K562 (cell line): ENCODE data around the gene RPL10A. TPM values are rescaled to one million over a fixed set of nuclear protein-coding genes. Genes with fewer than 3 reads are reported as not detected.

Source experiments
- CBX1 ChIP-seq: sonication (generic); IDR thresholded peaks from 2 replicates; pipeline ENCODE4 v1.6.1; 2016; ENCODE audit warnings: antibody characterized with exemption, low read depth, mild to moderate bottlenecking
- CBX2 ChIP-seq: fragments of 200-600 bp; sonication (generic); IDR thresholded peaks from one replicate; pipeline ENCODE4 v1.6.1; 2012; ENCODE audit warnings: mild to moderate bottlenecking, low read length, inconsistent platforms; ENCODE audit not compliant: insufficient read depth, poor library complexity, severe bottlenecking
- CC2D1A ChIP-seq: fragments of 450-650 bp; IDR thresholded peaks from 2 replicates; pipeline ENCODE4 v1.6.1; 2017; ENCODE audit warnings: mild to moderate bottlenecking
- CEBPG ChIP-seq, 3 experiments: fragments of 200-800 bp in 1 of 3; sonication (Bioruptor generic) in 1 of 3; sonication (generic) in 1 of 3; formaldehyde crosslinking in 1 of 3; IDR thresholded peaks in 2 of 3; conservative IDR thresholded peaks in 1 of 3; 2 replicates each; pipeline versions ENCODE4 v1.6.1 to v1.8.0; 2016 to 2022; ENCODE audit warnings: missing compliant biosample characterization in 2 of 3, missing genetic modification characterization in 2 of 3, mild to moderate bottlenecking in 1 of 3, missing genetic modification reagents in 1 of 3
- COPS2 ChIP-seq: fragments of 450-650 bp; conservative IDR thresholded peaks from 2 replicates; pipeline ENCODE4 v1.6.1; 2016; ENCODE audit warnings: mild to moderate bottlenecking, moderate library complexity
- ETS2 ChIP-seq: IDR thresholded peaks from 2 replicates; pipeline ENCODE4 v1.6.1; 2016; ENCODE audit warnings: borderline replicate concordance, missing genetic modification characterization, mild to moderate bottlenecking, moderate library complexity, missing compliant biosample characterization; ENCODE audit not compliant: poor library complexity, severe bottlenecking
- FOXA3 ChIP-seq, 2 experiments: fragments of 450-650 bp in 1 of 2; sonication (generic) in 1 of 2; formaldehyde crosslinking; IDR thresholded peaks in 1 of 2; conservative IDR thresholded peaks in 1 of 2; 2 replicates each; pipeline versions ENCODE4 v1.4.0 to v1.8.0; 2020 to 2022; ENCODE audit warnings: mild to moderate bottlenecking in 2 of 2, missing genetic modification reagents in 1 of 2
- GTF2E2 ChIP-seq: fragments of 200-800 bp; sonication (Bioruptor generic); IDR thresholded peaks from 2 replicates; pipeline ENCODE4 v1.6.1; 2016; ENCODE audit warnings: missing genetic modification characterization, missing compliant biosample characterization
- KHSRP ChIP-seq: fragments of 450-650 bp; IDR thresholded peaks from 2 replicates; pipeline ENCODE4 v1.6.1; 2017
- MED1 ChIP-seq: sonication (generic); formaldehyde crosslinking; IDR thresholded peaks from 2 replicates; pipeline ENCODE4 v1.8.1; 2023; ENCODE audit warnings: missing genetic modification reagents, borderline replicate concordance
- NBN ChIP-seq: fragments of 450-650 bp; IDR thresholded peaks from 2 replicates; pipeline ENCODE4 v1.6.1; 2016; ENCODE audit warnings: low read depth, mild to moderate bottlenecking
- SMAD1 ChIP-seq: fragments of 150-350 bp; IDR thresholded peaks from 2 replicates; pipeline ENCODE4 v1.6.1; 2014; ENCODE audit warnings: low read length, low read depth; ENCODE audit not compliant: partially characterized antibody
- SMARCB1 ChIP-seq: IDR thresholded peaks from 2 replicates; pipeline ENCODE4 v1.6.1; 2011; ENCODE audit warnings: improper control_type of control experiment, low read depth; ENCODE audit not compliant: insufficient read length
- TOE1 ChIP-seq, 2 experiments: fragments of 450-650 bp in 1 of 2; sonication (generic) in 1 of 2; formaldehyde crosslinking in 1 of 2; IDR thresholded peaks; 2 replicates each; pipeline versions ENCODE4 v1.7.1 to v1.8.0; 2016 to 2022; ENCODE audit warnings: borderline replicate concordance in 2 of 2, mild to moderate bottlenecking in 2 of 2, antibody characterized with exemption in 1 of 2, inconsistent platforms in 1 of 2, low read depth in 1 of 2, missing genetic modification reagents in 1 of 2, moderate library complexity in 1 of 2
- ZBTB1 ChIP-seq: sonication (generic); formaldehyde crosslinking; IDR thresholded peaks from 2 replicates; pipeline ENCODE4 v1.8.1; 2023; ENCODE audit warnings: missing genetic modification reagents, low read depth, mild to moderate bottlenecking, borderline replicate concordance
- ZNF143 ChIP-seq: sonication (generic); formaldehyde crosslinking; IDR thresholded peaks from 2 replicates; pipeline ENCODE4 v1.9.0; 2022; ENCODE audit warnings: mild to moderate bottlenecking, missing genetic modification reagents
- ZNF165 ChIP-seq: fragments of 250-450 bp; sonication (Bioruptor Pico); IDR thresholded peaks from 2 replicates; pipeline ENCODE4 v1.4.0; 2020; ENCODE audit warnings: borderline replicate concordance
- ZNF561 ChIP-seq: fragments of 450-650 bp; formaldehyde crosslinking; conservative IDR thresholded peaks from 2 replicates; pipeline ENCODE4 v1.4.0; 2020; ENCODE audit warnings: mild to moderate bottlenecking, moderate library complexity
- ZNF780A ChIP-seq: fragments of 250-450 bp; sonication (Bioruptor Pico); IDR thresholded peaks from 2 replicates; pipeline ENCODE4 v1.5.0; 2021; ENCODE audit warnings: mild to moderate bottlenecking
- polyA plus RNA-seq, 8 experiments: library from polyadenylated mRNA; depleted of rRNA in 4 of 8; stranded (reverse) in 5 of 8; unstranded in 3 of 8; fragments of >200 nt; fragmentation: Nextera tagmentation in 2 of 8; fragmentation: Illumina TruSeq in 1 of 8; extraction: Ambion mirVana in 2 of 8; extraction: Trizol in 1 of 8; gene quantifications; 2 replicates each; pipeline versions ENCODE4 v1.2.1 to v1.2.3, GENCODE V29; 2011 to 2014; ENCODE audit warnings: inconsistent platforms in 1 of 8, missing spikeins in 1 of 8
- total RNA-seq, 7 experiments: library from RNA; depleted of rRNA in 6 of 7; stranded (reverse); fragments of >200 nt in 6 of 7; fragmentation: Illumina TruSeq in 2 of 7; extraction: Trizol in 2 of 7; gene quantifications; 2 replicates each; pipeline versions ENCODE4 v1.2.1 to v1.2.3, GENCODE V29; 2011 to 2021; ENCODE audit warnings: low replicate concordance in 1 of 7
- TF ChIP-seq, protein P1 (sequence below): IDR thresholded peaks from 3 replicates; pipeline ENCODE4 v1.6.1; 2011; ENCODE audit warnings: borderline replicate concordance, mild to moderate bottlenecking; ENCODE audit not compliant: insufficient read length, insufficient read depth
- TF ChIP-seq, protein P2 (sequence below): fragments of 250-450 bp; sonication (Bioruptor Pico); IDR thresholded peaks from 2 replicates; pipeline ENCODE4 v1.8.0; 2022; ENCODE audit warnings: inconsistent platforms

Gene RPL10A
- total and polyA plus RNA-seq, 9 of the 15 experiments (the other 6 are each of a cell fraction or from before 2014, with no cell fraction given) = 1,589 to 3,237 (median 2,116) TPM

DNA sequence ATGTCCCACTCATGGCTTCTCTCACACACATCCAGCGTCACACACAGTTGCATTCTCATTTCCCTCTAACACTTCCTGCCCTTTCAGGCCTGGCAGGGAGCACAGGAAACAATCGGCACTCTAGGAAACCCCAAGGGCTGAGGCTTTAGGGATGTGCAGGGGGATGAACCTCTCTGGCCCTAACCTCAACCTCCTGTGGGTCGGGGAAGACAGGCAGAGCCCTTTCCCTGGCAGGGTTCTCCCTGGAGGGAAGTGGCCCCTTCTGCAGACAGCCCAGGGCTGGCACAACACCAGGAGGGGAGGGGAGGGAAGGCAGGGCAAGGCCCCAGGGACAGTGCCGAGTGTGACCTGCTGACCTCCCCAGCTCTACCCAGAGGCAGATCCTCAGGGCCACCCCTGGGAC, 26.0 kb downstream of the RPL10A start (continued):
- TF ChIP-seq ZNF780A (CRISPR knock-in tag) = no peak
- TF ChIP-seq FOXA3 (CRISPR knock-in tag; conservative IDR thresholded peaks at IDR 0.05 in 1 of 2, IDR thresholded peaks at IDR 0.05 in 1 of 2) = 0 out of 4 replicates have a peak, but pooled peaks of 1 of the 2 experiments have one; percentile 42
- TF ChIP-seq ZBTB1 = no peak; the same call in 1 of the 2 replicates
- 0 out of 2 replicates have a peak, but pooled peaks have one; percentile 29 for TF ChIP-seq ZNF143 (CRISPR knock-in tag)
- TF ChIP-seq ETS2 (tag) = no peak
- TF ChIP-seq ZNF165 (CRISPR knock-in tag) = no peak
- TF ChIP-seq TOE1 (IDR thresholded peaks at IDR 0.05; ENCODE audit: borderline replicate concordance) = no peak
- TF ChIP-seq TOE1 (CRISPR knock-in tag; IDR thresholded peaks at IDR 0.05; ENCODE audit: borderline replicate concordance, low read depth) = no peak
- no peak for TF ChIP-seq COPS2
- TF ChIP-seq, protein P1, sequence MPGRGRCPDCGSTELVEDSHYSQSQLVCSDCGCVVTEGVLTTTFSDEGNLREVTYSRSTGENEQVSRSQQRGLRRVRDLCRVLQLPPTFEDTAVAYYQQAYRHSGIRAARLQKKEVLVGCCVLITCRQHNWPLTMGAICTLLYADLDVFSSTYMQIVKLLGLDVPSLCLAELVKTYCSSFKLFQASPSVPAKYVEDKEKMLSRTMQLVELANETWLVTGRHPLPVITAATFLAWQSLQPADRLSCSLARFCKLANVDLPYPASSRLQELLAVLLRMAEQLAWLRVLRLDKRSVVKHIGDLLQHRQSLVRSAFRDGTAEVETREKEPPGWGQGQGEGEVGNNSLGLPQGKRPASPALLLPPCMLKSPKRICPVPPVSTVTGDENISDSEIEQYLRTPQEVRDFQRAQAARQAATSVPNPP = no peak
- TF ChIP-seq MED1 (CRISPR knock-in tag) = no peak
- no peak for TF ChIP-seq KHSRP
- TF ChIP-seq SMAD1 = no peak
- no peak for TF ChIP-seq SMARCB1
- no peak for TF ChIP-seq GTF2E2 (tag)
- TF ChIP-seq CC2D1A = no peak
- TF ChIP-seq CBX2 = no peak
- no peak for TF ChIP-seq NBN
- no peak for TF ChIP-seq CBX1
- TF ChIP-seq, protein P2, sequence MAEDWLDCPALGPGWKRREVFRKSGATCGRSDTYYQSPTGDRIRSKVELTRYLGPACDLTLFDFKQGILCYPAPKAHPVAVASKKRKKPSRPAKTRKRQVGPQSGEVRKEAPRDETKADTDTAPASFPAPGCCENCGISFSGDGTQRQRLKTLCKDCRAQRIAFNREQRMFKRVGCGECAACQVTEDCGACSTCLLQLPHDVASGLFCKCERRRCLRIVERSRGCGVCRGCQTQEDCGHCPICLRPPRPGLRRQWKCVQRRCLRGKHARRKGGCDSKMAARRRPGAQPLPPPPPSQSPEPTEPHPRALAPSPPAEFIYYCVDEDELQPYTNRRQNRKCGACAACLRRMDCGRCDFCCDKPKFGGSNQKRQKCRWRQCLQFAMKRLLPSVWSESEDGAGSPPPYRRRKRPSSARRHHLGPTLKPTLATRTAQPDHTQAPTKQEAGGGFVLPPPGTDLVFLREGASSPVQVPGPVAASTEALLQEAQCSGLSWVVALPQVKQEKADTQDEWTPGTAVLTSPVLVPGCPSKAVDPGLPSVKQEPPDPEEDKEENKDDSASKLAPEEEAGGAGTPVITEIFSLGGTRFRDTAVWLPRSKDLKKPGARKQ (CRISPR knock-in tag) = no peak
- no peak for TF ChIP-seq ZNF561 (CRISPR knock-in tag)
- TF ChIP-seq CEBPG (CRISPR knock-in tag; IDR thresholded peaks at IDR 0.05) = peak; percentile 35; the same call in 1 of the 2 replicates
- no peak for TF ChIP-seq CEBPG (tag; conservative IDR thresholded peaks at IDR 0.05 in 1 of 2, IDR thresholded peaks at IDR 0.05 in 1 of 2)
